Caco-2 (cell line): ENCODE measurements around the gene EVA1A. TPM values are rescaled to one million over a fixed set of nuclear protein-coding genes. Genes with fewer than 3 reads are reported as not detected.

ENCODE experiments used
- BruUV-seq: library from RNA; stranded (reverse); fragments of 400-500 nt; replicated peaks from 2 replicates; lab custom pipeline; 2021; lab: Mats Ljungman, UMichigan
- CTCF ChIA-PET: fragments of 300-600 bp; sonication (Branson Sonifier 250); formaldehyde crosslinking; loops from one replicate; lab custom pipeline; 2022; ENCODE audit warnings: antibody characterized with exemption; lab: Charles Lee
- POLR2A ChIA-PET: fragments of 300-600 bp; sonication (Branson Sonifier 250); formaldehyde crosslinking; loops from one replicate; lab custom pipeline; 2022; ENCODE audit warnings: antibody characterized with exemption; lab: Charles Lee
- DNase-seq, 2 experiments: peaks; one replicate each; pipeline versions ENCODE4 v3.0.0 to v3.0.0-alpha.2; 2020 to 2022
- H3K27me3 ChIP-seq: replicated peaks from 2 replicates; pipeline ENCODE4 v1.6.0; 2011; ENCODE audit warnings: low read length; ENCODE audit not compliant: control insufficient read depth, insufficient read depth
- H3K36me3 ChIP-seq: 2 replicates; pipeline ENCODE4 v1.5.1; 2011; ENCODE audit warnings: low read length; ENCODE audit not compliant: control insufficient read depth, insufficient read depth
- H3K4me1 ChIP-seq: fragments of 250-450 bp; sonication (Bioruptor Pico); 2 replicates; pipeline ENCODE4 v1.5.1; 2020; ENCODE audit warnings: mild to moderate bottlenecking
- H3K4me3 ChIP-seq: 2 replicates; pipeline ENCODE4 v1.5.1; 2011; ENCODE audit warnings: low read depth, mild to moderate bottlenecking, control low read depth, low read length
- H3K9me3 ChIP-seq: fragments of 250-450 bp; sonication (Bioruptor Pico); 2 replicates; pipeline ENCODE4 v1.5.1; 2020; ENCODE audit warnings: mild to moderate bottlenecking, moderate library complexity
- H3K27ac Mint-ChIP-seq: one replicate; pipeline ENCODE4 v1.8.0; 2022; ENCODE audit warnings: mixed read lengths; ENCODE audit not compliant: unreplicated experiment
- H3K27me3 Mint-ChIP-seq: one replicate; pipeline ENCODE4 v1.8.0; 2022; ENCODE audit warnings: mixed read lengths; ENCODE audit not compliant: insufficient read depth, unreplicated experiment
- H3K36me3 Mint-ChIP-seq: one replicate; pipeline ENCODE4 v1.8.0; 2022; ENCODE audit warnings: mild to moderate bottlenecking, mixed read lengths; ENCODE audit not compliant: insufficient read depth, unreplicated experiment
- H3K4me1 Mint-ChIP-seq: one replicate; pipeline ENCODE4 v1.8.0; 2022; ENCODE audit warnings: low read depth, mixed read lengths; ENCODE audit not compliant: unreplicated experiment
- H3K4me3 Mint-ChIP-seq: one replicate; pipeline ENCODE4 v1.8.0; 2022; ENCODE audit warnings: mild to moderate bottlenecking, moderate library complexity, mixed read lengths; ENCODE audit not compliant: unreplicated experiment
- H3K9me3 Mint-ChIP-seq: one replicate; pipeline ENCODE4 v1.8.0; 2022; ENCODE audit warnings: mixed read lengths; ENCODE audit not compliant: unreplicated experiment
- CTCF ChIP-seq, 2 experiments: fragments of 200-600 bp in 1 of 2; IDR thresholded peaks; 1 replicate in 1 of 2; 2 replicates in 1 of 2; pipeline versions ENCODE4 v1.5.1 to v1.8.0; 2011 to 2022; ENCODE audit warnings: antibody characterized with exemption in 1 of 2, control low read depth in 1 of 2, inconsistent platforms in 1 of 2, low read depth in 1 of 2, low read length in 1 of 2, mild to moderate bottlenecking in 1 of 2, moderate library complexity in 1 of 2; ENCODE audit not compliant: insufficient read depth in 1 of 2, severe bottlenecking in 1 of 2, unreplicated experiment in 1 of 2
- intact Hi-C: fragments of 100-400 bp; cut with micrococcal nuclease; formaldehyde crosslinking; loops from one replicate; pipeline ENCODE4 v1.10.0; 2022; ENCODE audit not compliant: unreplicated experiment
- total RNA-seq: library from RNA; stranded (reverse); gene quantifications from 2 replicates; pipeline ENCODE4 v1.2.3, GENCODE V29; 2022

The EVA1A gene
- total RNA-seq, 1 experiment from 2014 or later = 0.25 TPM

GRCh38 chr2:75570024-75570947, 9.5 kb upstream of the EVA1A start:
- TF ChIP-seq CTCF (IDR thresholded peaks at IDR 0.05; ENCODE audit: insufficient read depth in 1 of 2, low read depth in 1 of 2, low read length in 1 of 2, severe bottlenecking in 1 of 2, unreplicated experiment in 1 of 2) = no peak
- POLR2A ChIA-PET = interaction anchor here (0.7 kb wide), 1 partner anchor 63 kb away, joined by 4 read pairs; no protein-coding TSS in a partner anchor
- H3K27me3 Mint-ChIP-seq = peaks cover 4% of the 10 kb centered on the region
- H3K4me1 Mint-ChIP-seq = peaks cover 17% of the 10 kb centered on the region
- H3K4me3 Mint-ChIP-seq = no peak overlapping the region
- H3K9me3 Mint-ChIP-seq = no peaks in the 10 kb centered on the region
- CTCF ChIA-PET = no interaction called here
- H3K27ac Mint-ChIP-seq = no peak overlapping the region
- peaks cover 12% of the 10 kb centered on the region for H3K4me1 ChIP-seq
- BruUV-seq = no TSS peak
- no peak overlapping the region for H3K4me3 ChIP-seq
- no peaks in the 10 kb centered on the region for H3K36me3 ChIP-seq
- no peaks in the 10 kb centered on the region for H3K9me3 ChIP-seq
- no peak for DNase-seq
- intact Hi-C loops = no loop called here
- H3K36me3 Mint-ChIP-seq = no peaks in the 10 kb centered on the region
- H3K27me3 ChIP-seq = no peaks in the 10 kb centered on the region

- H3K4me1 ChIP-seq = peaks cover 12% of the 10 kb centered on the region
- no peak for DNase-seq
- ChIA-PET POLR2A (no interaction called here), CTCF (no interaction called here)
- BruUV-seq = no TSS peak
- no peaks in the 10 kb centered on the region for H3K9me3 Mint-ChIP-seq
- peaks cover 4% of the 10 kb centered on the region for H3K27me3 Mint-ChIP-seq
- no peaks in the 10 kb centered on the region for H3K36me3 Mint-ChIP-seq
- no peaks in the 10 kb centered on the region for H3K36me3 ChIP-seq
- no peak overlapping the region for H3K27ac Mint-ChIP-seq
- H3K4me1 Mint-ChIP-seq = peaks cover 17% of the 10 kb centered on the region
- no peak overlapping the region for H3K4me3 ChIP-seq
- intact Hi-C loops = no loop called here
- H3K4me3 Mint-ChIP-seq = no peak overlapping the region
- TF ChIP-seq CTCF (IDR thresholded peaks at IDR 0.05; ENCODE audit: insufficient read depth in 1 of 2, low read depth in 1 of 2, low read length in 1 of 2, severe bottlenecking in 1 of 2, unreplicated experiment in 1 of 2) = no peak
- H3K9me3 ChIP-seq = no peaks in the 10 kb centered on the region
- H3K27me3 ChIP-seq = no peaks in the 10 kb centered on the region
Measured at GRCh38 chr2:75569546-75569945, 8.8 kb upstream of the EVA1A start.

GRCh38 chr2:75568174-75568573, 7.4 kb upstream of the EVA1A start:
- Histone ChIP-seq H3K4me3 (no peak overlapping the region), H3K9me3 (no peaks in the 10 kb centered on the region), H3K27me3 (no peaks in the 10 kb centered on the region), H3K4me1 (peaks cover 12% of the 10 kb centered on the region), H3K36me3 (no peaks in the 10 kb centered on the region)
- intact Hi-C loops = no loop called here
- no peak overlapping the region for H3K4me3 Mint-ChIP-seq
- no peak overlapping the region for H3K27ac Mint-ChIP-seq
- H3K9me3 Mint-ChIP-seq = no peaks in the 10 kb centered on the region
- CTCF ChIA-PET = no interaction called here
- POLR2A ChIA-PET = no interaction called here
- peaks cover 17% of the 10 kb centered on the region for H3K4me1 Mint-ChIP-seq
- TF ChIP-seq CTCF (IDR thresholded peaks at IDR 0.05; ENCODE audit: insufficient read depth in 1 of 2, low read depth in 1 of 2, low read length in 1 of 2, severe bottlenecking in 1 of 2, unreplicated experiment in 1 of 2) = no peak
- H3K36me3 Mint-ChIP-seq = no peaks in the 10 kb centered on the region
- DNase-seq = no peak
- peaks cover 6% of the 10 kb centered on the region for H3K27me3 Mint-ChIP-seq
- no TSS peak for BruUV-seq
